GM19240 (cell line): ENCODE measurements around the gene ZNF423.

Source experiments
- DNase-seq: peaks from one replicate; pipeline ENCODE4 v3.0.0; 2011; ENCODE audit warnings: low spot score; ENCODE audit not compliant: insufficient read length

Gene ZNF423

DNA sequence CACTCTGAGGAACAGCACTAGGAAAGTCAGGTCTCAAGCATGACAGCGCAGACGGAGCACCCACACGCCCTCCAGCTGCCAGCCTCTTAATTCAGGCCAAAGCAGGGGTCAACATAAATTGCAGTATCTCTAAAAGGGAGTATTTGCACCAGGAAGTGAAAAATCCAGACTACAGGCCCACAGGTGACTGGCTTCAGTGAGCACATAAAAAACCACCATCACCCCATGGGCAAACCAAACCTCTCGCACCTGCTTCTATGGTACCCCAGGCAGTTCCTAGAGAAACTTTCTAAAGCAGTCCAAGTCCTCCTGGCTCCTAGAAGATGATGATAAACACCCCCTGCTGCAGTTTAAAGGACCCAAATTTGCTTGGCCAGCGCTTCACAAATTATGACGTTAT is 129.8 kb downstream of the ZNF423 start:
- no peak for DNase-seq

DNA sequence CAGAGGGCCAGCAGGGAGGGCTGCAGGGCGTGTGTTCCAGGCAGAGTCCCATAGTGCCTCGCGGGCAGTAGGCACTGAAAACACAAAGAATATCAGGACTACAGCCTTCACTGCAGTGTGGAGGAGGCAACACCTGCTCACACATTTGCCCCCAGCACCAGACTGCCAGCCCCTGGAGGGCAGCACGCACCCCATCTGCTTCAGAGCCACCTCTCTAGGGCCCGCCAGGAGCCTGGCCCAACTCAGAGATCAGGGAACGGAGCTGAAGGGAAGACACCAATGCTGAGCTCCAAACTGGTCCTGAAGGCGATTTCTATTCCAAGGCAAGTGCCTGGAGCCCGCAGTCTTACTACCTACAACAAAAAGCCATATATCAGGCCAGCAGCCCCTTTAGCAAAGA is 130.3 kb downstream of the ZNF423 start:
- DNase-seq: no peak

DNA sequence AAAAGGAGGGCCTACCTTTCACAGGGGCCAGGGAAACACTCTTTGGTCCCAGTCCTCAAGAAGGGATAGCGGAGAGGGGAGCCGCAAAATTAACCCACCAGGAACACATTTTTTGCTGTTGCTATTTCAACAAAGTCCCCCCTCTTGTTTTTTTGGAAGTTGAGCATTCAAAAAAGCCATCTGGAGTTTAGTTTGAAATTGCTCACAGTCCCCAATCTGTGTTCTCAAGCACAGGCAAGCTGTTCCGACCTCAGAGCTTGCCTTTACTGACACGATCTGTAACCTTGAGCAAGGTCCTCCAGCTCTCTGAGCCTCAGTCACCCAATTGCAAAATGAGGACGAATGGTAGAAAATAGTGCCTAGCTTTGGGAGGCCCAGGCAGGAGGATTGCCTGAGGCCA is 131.1 kb downstream of the ZNF423 start:
- DNase-seq: no peak

DNA sequence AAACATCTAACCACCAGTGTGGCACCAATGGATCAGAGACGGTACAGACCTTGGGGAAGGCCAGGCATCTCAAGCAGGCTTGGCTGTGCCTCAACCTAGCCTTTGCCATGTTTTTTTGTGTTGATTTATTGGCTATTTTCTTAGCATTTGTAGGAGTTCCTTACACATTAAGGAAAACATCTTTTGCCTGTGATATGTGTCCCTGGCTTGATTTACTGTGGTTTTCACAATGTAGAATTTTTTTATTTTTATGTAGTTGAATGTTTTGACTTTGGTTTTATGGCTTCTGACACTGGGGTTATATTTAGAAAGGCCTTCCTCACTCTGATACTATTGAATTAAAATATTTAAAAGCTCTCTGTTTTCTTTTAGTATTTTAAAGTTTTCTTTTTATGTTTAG is 132.6 kb downstream of the ZNF423 start:
- DNase-seq: no peak

DNA sequence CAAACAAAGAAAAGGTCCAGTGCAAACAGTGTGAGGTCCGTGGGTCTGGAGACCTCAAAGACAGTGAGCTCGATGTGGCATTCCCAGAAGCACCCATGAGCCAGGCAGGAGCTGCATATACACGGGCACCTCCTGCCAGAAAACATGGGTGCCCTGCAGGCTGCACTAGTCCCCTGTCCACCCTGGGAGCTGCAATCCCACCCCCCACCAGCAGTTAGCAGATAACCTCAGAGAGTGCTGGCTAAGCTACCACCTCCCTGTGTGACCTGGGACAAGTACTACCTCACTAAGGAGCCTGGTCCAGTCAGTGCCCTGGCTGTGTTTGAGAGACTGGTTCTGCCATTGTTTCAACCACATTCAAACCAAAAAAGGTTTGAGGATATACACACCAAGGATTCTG is 135.7 kb downstream of the ZNF423 start:
- DNase-seq: no peak

DNA sequence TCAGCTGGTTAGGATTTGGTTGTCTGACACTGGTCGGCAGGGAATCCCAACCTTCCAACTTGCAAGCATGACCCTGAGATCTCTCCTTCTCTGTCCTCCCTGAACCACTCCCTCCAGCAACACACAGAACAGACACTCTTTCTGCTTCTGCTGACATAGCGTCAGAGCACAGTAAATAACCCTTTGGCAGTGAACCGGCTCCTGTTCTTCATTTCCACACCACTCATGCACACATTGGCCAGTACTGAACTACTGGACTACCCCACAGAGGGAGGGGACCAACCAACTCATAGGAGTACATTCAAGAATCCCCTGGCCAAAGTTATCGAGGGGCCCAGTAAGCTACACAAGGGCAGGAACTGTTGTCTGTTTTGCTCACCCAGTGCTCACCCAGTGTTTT is 138.2 kb downstream of the ZNF423 start:
- no peak for DNase-seq

DNA sequence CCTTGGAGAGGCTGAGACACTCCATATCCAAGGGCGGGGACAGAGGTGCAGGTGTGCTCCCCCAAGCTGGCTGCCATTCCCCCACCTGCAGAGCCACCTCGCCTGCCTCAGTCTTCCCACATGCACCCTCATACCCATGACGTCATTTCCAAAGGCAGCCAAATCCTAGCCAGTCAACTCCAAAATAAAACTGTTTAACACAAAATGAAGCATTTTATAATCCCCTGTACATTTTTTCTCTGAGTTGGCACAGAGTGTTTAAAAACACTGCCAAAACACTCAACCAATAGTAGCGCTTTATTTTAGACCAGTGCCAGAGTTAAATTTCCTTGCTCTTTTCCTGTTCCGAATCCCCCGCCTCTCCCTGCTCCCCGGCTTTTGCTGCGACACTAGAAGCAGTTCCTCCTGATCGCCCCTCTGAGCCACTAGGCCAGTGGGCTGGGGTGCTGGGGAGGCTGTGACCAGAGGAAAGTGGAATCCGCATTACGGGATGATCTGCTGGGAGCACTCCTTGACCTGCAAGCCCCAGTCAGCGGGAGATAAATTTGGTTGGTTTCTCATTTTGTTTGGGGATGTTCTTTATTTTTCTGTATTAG is 139.5 kb downstream of the ZNF423 start:
- no peak for DNase-seq

DNA sequence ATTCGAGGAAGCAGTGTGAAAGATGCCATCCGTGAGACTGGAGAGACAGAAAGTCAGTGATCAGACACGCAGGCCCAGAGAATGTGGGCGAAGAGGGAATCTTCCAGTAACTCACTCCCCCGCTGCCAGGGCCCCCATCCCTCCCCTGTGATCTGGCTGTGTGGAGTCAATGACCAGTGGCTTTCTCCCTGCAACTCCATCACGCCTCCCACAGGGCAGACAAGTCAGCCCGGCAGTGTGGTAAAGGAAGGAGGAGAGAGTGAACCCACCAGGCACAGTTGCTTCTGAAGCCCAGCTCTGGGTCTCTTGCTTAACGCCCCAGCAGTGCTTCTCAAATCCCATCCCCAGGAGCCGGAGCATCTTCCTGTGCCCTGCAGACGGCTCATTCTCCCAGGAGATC is 142.1 kb downstream of the ZNF423 start:
- no peak for DNase-seq

DNA sequence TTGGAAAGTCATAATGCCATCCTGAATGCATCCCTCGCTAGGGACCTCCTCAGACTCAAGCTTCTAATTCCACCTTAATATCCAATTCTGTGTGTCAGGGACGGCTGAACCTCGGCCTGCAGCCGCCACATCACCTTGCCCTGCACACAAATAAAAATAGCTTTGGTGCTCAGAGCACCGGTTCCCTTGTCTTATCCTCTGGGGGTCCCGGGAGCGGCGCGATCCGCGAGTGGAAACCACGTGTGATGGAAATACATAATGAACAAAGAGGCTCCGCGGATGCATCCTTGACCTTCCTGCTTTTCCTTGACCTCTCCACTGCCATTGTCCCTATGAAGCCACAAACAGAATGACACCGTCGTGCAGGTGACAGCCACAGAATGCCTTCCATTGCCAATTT is 143.4 kb downstream of the ZNF423 start:
- no peak for DNase-seq

DNA sequence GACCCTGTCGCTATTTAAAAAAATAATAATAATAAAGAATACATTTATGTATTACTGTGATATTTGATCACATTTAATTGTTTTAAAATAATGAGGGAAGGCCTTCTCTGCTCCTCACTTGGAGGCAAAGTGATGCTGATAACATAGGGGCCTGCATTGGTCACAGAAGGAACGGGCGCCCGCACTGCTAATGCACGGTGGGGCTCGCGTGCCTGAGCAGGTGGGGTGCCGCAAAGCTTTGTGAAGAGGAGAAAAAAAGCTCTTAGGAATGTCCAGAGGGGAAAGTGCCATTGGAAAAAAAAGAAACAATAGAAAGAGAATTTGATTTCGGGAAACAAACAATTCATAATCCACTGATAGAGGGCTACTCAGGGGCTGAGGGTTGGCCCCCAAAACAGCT is 143.8 kb downstream of the ZNF423 start:
- no peak for DNase-seq

DNA sequence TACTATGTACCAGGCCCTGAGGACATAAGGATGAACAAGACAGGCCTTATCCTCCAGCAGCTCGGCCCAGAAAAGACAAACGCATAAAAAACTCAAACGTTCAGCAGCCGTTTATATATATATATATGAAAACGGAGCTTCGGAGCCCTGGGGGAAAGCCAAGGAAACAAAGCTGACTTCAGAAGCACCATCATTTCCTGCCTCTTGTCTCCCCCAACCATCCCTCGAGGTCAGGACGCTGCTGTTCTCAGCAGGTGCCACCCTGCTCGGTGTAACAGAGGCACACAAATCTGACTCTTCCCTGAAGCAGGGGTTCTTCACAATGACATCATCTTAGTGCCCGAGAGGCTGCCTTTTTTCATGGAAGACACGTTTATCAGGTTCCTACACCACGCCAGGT is 146.9 kb downstream of the ZNF423 start:
- DNase-seq: no peak

DNA sequence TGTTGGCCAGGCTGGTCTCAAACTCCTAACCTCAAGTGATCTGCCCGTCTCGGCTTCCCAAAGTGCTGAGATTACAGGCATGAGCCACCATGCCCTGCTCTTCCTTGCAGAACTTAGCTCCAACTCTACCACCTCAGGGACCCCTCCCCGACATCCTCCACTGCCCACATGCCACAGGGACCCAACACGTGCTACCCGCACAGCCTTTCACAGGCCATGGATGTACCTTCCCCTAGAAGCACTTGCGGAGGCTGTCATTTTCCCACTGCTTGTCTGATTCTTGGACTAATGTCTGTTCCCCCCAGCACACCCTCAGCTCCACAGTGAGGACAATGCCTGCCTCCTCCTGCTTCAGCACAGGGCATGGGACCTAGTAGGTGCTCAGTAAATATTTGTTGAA is 147.4 kb downstream of the ZNF423 start:
- no peak for DNase-seq

DNA sequence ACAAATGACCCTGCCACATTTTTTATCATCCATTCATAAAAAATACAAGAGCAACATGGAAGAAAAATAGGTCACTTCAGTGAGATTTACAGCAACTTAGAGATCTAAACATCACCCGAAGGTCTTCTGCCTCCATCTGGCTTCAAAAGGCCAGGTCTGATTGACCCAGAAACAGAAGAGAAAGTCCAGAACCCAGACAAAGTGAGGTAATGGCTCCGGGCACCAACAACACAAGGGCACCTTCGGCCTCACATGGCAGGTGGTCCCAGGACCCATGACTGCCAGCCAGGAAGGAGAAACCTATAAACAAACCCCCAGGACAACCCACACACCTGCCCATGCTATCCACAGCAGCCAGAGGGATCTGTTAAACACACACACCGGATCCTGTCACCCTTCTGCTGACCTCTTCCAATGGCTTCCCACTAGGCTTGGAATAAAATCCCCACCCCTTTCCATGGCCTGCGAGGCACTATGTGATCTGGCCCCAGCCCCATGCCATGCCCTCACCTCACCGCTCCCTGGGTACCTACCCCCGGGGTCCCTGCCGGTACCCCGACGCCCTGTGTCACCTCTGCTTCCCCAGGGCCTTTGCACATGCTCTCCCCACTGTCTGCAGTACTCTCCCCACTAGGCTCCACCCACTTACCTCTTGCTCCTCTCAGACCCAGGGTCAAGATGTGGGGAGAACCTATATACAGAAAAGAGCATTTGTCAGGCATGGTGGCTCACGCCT is 149.1 kb downstream of the ZNF423 start:
- no peak for DNase-seq

DNA sequence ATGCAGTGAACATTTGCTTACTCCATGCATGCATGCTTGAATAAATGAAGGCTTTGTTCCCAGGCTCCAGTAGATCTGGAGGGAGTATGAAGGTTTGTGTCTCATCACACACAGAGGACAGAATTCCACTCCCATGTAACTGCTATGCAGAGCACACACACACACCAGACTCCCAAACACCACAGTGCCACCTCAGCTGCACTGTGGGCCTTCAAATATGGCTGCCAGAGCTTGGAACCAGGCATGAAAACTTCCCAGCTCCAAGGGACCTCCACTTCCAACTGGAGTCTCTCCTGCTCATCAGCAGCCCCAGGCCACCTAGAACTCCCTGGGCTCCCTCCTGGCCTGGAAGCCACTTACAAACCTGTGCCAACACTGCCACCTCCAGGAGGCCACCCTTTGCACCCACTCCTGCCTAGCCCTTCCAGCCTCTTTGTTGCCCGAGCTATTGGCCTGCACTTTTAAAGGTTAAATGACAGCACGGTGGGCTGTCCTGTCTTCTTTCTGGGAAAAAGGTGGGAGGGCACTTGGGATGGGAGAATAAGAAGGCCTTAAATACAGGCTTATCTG is 151.2 kb downstream of the ZNF423 start:
- no peak for DNase-seq

DNA sequence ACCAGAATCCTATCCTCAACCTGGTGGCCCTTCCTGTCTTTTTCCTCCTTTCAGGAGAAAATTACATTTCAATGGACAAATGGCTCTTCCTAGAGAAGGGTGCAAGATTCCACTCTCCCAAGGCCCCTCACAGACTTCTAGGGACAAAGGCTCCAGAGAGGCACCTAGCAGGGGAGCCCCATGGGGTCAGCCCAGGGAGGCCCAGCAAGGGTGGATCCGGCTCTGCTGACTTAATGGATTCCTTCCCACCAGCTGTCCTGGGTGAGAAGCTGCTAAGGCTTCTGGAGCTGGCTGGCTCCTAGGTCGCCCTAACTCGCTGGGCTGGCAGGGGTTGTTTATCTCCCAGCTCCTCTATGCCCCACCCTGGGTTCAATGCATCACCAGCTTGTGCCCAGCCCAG is 152.4 kb downstream of the ZNF423 start:
- no peak for DNase-seq

DNA sequence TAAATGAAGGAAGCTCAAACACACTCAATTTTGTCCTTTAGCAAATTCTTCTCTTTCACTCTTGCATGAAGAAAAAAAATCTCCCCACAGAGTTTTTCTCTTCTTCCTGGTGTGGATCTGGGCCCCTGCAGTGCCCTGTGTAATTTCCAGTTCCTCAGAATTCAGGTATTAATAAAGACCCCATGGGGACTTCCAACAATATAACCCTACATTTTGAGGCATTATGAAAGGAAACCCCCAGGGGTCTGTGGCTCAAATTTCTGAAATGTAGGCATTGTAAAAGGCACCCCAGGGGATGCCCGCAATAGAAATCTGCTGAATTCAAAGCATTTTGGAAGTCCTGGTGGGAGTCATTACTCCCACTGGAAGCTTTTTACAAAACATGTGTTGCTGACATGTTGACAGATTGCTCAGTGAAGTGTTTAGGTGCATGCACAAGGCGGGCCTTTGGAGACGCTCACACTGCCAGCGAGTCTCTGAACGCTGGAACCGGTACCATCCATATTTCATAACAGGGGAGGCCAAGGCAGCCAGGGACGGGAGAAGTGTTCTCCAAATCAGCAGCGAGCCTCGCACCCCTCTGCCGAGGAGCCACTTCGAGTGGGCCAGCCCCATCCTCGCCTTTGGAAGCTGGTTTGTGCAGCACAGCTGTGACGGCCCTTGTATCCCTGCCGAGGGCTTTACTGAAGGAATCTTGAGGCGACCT is 154.0 kb downstream of the ZNF423 start:
- no peak for DNase-seq

DNA sequence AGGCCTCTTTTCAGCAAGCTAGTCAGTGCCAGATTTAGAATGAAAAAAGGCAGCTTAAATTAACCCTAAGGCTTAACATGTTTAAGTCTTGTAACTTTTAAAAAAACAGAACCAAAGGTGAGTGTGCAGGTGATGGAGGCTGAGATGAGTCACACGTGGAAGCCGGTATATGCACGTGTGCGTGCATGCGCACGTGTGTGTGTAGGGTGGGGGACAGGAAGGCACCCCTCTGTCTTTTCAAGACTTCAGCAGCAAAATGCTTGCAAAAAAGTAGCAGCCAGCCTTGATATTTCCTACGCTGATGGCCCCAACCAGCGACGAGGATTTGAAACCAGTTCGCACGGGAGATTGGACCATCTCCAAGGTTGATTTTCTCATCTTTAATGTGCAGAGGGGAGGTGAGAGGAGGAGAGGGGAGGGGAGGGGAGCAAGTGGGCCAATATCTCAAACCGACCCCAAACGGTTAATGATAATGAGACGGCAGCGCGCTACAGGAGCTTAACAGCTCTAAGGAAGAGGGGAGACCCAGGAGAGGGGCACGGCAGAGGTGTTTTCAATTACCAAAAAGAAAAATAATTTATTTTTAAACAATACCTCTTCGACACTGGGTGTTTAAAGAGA is 154.7 kb downstream of the ZNF423 start:
- DNase-seq: no peak

DNA sequence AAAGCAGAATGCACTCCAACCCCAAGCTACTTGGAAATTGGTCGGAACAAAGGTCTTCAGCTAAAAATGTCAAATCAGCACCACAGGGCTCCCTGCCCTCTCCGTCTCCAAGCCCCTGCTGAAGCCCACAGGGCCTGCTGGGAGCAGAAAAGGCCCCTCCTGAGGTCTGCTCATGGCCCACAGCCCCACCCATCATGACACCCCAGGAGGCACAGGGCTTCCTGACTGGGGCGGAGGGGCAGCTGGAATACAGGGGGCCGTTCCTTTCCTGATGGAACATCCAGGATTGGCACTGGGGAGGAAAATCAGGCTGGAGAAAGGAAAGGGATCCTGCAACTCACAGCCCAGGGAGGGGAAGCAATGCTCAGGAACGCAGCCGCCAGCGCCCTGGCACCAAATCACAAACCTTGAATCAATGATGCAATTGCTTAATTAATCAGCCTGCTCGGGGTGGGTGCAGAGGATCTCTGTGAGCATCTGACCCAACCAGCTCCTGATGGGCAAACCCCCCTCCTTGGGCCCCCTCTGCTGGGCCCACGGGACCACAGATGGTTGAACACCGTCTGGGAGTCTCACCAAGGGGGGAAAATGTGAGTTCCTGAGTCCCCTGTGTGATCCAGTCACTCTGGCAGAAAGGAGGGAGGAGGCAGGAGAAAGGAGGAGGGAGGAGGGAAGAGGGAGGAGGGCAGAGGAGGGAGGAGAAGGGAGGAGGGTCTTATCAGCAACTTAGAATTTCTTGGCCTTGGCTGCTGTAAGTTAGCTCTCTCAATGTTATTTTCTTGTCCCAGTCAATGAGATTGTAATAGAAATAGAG is 155.5 kb downstream of the ZNF423 start:
- DNase-seq: no peak

DNA sequence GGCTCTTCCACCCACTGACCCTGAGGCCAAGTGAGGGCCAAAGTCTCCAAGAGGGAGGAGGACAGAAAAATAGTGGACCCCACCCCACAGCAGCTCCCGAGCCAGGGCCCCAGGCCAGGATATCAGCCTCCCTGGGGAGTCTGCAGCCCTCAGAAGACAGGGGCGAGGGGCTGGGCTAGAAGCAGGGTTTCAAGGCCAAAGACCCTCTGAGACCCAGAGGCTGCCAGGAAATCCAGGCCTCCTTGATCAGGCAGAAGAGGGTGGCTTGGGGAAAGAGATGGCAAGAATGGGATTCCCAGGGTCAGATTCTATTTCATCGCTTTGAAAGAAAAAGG is 156.1 kb downstream of the ZNF423 start:
- DNase-seq: no peak

DNA sequence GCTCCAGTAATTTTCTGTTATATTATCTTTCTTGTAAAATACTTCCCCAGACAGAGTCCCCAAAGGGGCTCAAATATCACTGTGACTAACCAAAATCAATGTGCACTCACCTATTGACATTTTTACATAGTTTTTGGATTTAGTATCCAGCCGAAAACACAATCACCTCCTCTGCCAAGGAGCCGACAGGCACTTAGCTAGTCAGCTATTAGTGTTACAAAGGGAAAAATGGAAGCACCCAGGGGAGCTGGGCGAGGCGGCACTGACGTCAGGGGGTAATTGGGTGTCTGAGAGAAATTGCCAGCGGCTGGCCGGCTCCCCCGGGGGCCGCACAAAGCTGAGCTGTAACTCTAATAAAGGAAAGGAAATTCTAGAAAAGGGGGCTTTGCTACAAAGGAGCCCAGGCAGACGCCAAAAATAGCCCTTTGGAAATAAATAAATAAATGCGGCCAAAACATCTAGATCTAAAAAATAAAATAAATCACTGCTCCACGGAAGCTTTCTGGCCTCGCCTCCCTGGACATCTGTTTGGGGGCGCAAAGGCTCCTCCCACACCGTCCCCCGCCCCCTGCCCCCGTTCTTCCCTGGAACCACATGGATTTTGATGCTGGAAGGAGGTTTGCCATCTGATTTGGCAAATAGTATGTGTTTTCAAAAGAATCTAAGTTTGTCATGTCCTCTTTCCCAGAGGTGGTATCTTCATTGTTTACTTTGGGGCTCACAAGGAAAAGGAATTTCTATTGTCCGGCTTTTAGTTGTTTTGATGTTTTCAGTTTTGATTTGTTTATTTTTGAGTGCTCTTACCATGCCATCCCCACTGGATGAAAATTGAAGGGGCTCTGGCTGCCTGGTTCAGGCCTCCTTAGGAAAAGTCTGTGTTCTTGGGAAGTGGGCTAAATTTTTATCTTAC is 156.7 kb downstream of the ZNF423 start:
- no peak for DNase-seq
